Measurements from ENCODE around the gene ITGB5. TPM values are rescaled to one million over a fixed set of nuclear protein-coding genes. Genes with fewer than 3 reads are reported as not detected.
A peak's percentile ranks its signal among the peaks of the same experiment; 100 is the strongest.
"Not testable (repeated sequence)": the region's sequence is repeated elsewhere in the genome, so short reads cannot be mapped to it uniquely, and the experiment has no call there.

ITGB5 gene
- total RNA-seq, 1 experiment from 2014 or later: 129 TPM

DNA sequence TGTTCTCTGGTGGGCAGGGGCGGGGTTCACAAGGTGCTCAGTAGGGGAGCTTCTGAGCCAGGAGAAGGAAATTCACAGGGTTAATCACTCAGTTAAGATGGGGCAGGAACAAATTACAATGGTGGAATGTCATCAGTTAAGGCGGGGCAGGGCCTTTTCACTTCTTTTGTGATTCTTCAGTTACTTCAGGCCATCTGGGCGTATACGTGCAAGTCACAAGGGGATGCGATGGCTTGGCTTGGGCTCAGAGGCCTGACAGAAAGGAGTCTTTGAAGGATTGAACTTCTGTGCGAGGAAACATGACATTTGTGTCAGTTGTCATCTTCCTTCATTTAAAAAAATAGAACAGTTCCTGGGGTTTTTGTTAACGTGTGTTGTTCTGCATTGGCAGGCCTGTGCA lies 129.2 kb downstream of the ITGB5 start:
- DNase-seq (ENCODE audit: low read depth): not testable (repeated sequence)

DNA sequence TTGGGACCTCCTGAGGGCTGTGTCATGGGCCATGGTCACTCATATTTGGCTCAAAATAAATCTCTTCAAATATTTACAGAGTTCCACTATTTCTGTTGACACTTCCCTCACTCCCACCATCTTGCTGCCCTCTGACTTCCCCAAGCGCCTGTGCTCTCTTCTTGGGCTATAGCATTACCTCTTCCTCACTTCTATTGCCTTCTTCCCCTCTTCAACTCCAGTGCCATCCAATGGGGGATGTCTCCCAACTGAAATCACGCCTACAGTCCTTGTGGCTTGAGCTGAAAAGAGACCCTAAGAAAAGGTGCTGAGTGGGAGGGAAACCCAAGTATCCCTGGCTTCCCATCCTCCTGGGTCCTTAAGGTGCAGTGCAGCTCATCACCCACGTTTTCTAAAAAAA lies 135.1 kb downstream of the ITGB5 start:
- DNase-seq (ENCODE audit: low read depth): no peak

DNA sequence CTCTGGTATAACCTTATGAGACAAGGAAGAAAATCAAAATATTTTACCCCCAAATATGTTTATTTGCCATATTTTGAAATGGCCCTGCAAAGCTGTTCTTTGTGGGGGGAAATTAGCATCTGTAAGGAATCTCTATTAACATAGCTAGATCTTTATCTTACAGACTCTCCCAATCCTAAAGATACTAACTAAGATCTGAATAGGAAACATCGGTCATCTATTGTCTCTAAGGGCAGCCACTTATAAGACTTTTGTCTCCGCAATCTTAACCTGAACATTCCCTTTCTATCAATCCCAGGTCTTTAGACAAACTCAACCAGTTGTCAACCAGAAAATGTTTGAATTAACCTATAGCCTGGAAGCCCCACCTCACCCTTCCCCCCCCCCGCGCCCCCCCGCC lies 135.7 kb downstream of the ITGB5 start:
- no peak for DNase-seq (ENCODE audit: low read depth)

DNA sequence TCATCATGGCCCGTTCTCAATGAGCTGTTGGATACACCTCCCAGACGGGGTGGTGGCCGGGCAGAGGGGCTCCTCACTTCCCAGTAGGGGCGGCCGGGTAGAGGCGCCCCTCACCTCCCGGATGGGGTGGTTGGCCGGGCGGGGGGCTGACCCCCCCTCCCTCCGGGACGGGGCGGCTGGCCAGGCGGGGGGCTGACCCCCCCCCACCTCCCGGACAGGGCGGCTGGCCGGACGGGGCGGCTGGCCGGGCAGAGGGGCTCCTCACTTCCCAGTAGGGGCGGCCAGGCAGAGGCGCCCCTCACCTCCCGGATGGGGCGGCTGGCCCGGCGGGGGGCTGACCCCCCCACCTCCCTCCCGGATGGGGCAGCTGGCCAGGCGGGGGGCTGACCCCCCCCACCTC lies 137.3 kb downstream of the ITGB5 start:
- DNase-seq (ENCODE audit: low read depth): not testable (repeated sequence)

DNA sequence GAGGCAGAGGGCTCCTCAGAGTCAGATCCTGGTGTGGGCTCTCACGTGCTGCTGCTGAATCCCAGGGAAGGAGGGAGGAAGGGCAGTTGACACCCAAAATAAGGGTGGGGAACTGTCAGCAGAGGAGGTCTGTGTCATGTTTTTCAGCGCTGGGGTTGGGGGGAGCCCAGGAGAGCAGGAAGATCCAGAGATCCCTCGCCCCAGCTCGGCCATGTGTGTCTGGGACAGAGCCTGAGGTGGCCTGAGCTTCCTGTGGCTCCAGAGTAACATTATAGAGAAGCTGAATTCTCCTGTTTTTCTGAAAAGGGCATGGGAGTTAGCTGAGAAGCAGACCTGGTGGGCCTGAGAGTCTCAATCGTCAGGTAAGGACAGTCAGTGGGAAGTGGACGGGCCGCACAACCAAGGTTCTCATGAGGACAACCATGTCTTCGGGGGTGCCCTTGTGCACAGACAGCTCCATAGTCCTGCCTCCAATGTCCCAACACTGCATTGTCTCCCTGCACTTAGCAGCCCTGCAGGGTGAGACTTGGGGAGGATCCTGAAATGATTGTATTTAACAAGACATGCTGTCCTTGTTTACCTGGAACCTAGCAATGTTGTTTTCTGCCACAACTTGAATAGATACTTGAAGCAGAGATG lies 138.5 kb downstream of the ITGB5 start:
- DNase-seq (ENCODE audit: low read depth): no peak

DNA sequence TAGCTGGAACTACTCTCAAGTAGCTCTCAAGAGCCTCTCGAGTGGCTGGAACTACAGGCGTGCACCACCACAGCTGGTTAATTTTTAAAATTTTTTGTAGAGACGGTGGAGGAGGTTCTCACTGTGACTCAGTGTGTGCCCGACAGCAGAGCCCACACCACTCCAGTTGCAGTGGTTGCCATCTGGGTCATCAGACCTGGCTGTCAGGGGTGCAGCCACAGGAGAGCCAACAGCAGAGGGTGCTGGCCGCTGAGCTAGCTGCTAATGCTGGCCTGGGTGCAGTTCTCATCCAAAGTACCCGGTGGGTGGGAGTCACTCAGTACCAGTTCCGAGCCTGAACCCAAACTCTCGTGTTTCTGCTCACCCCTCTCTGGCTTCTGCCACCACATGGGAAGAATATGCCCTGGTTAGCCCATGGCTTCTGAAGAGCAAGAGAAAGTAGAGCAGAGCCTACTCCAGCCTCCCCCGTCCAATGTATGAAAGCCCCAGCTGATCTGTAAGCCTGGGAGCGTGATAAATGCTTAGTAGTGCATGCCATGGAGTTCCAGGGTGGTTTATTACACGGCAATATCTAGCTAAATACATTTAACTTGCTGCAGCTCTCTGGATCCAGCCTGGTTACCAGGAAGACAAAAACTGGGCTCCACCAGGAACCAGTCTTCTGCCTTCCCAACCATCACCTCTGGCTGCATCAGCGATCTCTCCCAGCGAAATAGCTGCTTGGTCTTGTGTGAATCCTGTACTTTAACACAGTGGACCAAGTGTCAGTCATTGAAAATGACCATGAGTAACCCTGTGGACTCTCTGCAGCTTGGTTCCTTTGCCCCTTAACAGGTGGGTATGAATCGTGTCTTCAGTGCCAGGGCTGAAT lies 139.8 kb downstream of the ITGB5 start:
- DNase-seq (ENCODE audit: low read depth): no peak

DNA sequence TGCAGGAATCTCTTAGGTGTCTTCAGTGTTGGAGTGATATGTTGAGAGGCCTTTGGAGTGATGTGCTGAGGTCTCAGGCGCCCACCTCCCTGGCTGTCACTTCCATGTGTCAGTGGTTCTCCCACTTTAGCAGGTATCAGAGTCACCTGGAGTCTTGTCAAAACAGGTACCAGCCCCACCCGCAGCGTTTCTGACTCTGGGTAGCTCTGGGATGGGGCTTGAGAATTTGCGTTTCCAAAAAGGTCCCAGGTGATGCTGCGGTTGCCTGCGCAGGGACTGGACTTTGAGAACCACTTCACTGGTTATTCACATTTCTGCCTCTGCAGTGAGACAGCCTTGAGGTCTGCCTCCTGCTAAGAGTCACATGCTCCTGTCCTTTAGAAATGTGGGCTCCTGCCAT lies 141.4 kb downstream of the ITGB5 start:
- DNase-seq (ENCODE audit: low read depth): no peak

DNA sequence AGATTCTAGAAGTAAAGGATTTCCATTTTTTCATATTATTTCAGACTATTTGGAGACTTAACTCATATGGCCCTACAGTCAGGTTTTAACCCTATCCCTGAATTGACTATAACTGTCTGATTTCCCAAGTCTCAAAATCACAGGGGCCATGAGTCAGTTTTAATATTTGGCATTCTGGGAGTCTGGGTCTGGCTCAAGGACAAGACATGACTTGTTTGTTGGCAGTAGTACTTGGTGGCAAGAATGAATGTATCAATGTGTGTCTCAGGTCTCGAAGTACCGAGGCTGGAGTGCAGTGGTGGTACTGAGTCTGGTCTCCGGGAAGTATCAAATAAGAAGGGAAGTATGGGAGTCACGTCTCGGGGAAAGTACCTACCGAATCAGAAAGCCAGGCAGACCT lies 146.1 kb downstream of the ITGB5 start:
- no peak for DNase-seq (ENCODE audit: low read depth)

DNA sequence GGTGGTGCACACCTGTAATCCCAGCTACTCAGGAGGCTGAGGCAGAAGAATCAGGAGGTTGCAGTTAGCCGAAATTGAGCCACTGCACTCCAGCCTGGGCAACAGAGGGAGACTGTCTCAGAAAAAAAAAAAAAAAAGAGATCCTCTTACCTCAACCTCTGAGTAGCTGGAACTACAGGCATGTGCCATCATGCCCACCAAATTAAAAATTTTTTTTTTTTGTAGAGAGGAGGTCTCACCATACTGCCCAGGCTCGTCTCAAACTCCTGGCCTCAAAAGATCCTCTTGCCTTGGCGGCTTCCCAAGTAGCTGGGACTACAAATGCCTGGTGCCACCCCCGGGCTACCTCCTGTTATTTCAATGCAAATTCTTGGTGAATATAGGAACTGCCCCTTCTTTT lies 155.4 kb downstream of the ITGB5 start:
- no peak for DNase-seq (ENCODE audit: low read depth)

DNA sequence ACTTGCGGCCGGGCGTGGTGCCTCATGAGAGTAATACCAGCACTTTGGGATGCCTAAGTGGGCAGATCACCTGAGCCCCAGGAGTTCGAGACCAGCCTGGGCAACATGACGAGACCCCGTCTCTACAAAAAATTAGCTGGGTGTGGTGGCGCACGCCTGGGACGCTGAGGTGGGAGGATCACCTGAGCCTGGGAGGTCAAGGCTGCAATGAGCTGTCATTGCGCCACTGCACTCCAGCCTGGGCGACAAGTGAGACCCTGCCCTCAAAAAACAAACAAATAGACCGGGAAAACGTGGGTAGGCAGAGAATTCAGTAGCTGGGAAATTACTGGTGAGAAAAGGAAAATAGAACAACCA lies 156.2 kb downstream of the ITGB5 start:
- DNase-seq (ENCODE audit: low read depth): no peak

DNA sequence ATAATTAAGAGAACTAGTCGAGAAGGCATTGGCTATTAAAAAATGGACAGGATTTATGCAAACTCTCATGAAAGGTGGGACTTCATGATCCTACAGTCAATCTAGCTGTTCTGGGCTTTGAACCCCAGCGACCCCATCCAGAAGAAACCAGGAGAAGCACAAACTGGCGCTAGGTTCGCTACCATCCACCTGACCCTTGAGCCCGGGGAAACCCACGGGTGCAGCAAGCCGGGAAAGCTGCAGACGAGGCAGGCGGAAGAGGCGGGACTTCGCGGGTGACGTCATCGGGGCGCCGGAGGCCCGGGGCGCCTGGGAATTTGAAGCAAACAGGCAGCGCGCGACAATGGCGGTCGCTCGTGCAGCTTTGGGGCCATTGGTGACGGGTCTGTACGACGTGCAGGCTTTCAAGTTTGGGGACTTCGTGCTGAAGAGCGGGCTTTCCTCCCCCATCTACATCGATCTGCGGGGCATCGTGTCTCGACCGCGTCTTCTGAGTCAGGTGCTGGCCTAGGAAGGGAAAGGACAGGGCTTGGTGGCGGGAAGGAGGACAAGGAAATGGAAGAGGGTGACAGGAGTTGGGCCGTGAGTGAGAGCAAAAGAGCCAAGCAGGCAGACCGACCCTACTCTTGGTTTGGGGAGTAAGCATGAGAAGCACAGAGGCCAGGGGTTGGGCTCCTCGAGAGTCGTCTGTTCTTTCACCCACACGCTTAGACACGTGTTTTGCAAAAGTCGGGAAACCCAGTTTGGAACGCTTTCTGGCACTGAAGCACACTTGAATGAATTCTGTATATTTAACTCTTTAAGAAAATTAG lies 156.8 kb downstream of the ITGB5 start, which contains the start of gene UMPS:
Gene UMPS, plus strand, starts transcription at position 324 of the 812 bp plus-strand sequence. Its CDS starts 20 bp downstream, at position 344.
- DNase-seq (ENCODE audit: low read depth): peak; percentile 91

DNA sequence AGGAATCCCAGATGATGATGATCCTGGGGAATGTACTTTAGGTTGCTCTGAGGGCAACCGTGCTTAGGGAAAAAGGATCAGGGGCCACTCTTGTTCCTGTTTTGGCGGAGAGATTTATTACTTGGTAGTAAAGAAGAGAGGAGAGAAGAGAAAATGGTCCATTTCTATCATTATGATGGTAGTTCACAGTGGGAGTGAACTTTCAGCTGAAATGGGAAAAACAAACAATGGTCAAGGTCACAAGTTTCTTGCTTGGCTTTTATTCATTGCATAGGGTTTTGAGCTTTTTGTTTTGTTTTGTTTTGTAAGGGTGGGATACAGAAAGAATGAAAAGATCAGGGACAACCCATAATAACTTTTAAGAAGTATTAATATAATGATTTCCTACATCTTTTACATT lies 164.6 kb downstream of the ITGB5 start:
- no peak for DNase-seq (ENCODE audit: low read depth)

DNA sequence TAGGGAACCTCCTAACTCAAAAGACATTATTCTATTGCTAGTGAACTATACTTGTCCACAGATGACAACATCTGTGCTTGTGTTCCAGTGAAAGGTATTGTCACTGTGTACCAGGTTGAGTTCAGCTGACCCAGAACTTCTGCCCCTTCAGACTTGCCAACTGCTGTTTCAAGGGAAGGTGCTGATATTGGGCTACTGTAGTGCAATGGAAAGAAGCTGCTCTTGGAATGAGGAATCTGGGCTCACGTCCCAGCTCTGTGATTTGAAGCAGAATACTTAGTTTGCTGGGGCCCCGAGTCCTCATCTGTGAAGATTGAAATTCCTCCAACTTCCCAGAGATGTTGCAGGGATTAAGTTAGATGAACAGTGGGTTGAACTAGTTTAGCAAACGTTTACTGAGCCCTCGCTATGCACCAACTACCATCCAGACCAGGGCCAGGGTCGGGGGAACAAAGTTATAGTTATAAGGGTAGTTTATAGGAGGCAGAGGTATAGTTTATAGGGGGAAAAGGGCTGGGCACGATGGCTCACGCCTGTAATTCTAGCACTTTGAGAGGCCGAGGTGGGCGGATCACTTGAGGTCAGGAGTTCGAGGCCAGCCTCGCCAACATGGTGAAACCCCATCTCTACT lies 172.8 kb downstream of the ITGB5 start:
- DNase-seq (ENCODE audit: low read depth): no peak

Other genes starting within 250 kb of the ITGB5 start
- 87.9 and 94.6 TPM in 2 replicates for gene UMPS, start 156.9 kb downstream of the ITGB5 start, total RNA-seq (2014; rRNA removed; shearing (Covaris generic))
- gene MUC13, start 47.4 kb upstream of the ITGB5 start, total RNA-seq (2014; rRNA removed; shearing (Covaris generic)): 0.11 TPM in 1 of 2 replicates, not detected in the other
- gene HEG1, start 168.6 kb upstream of the ITGB5 start, total RNA-seq (2014; rRNA removed; shearing (Covaris generic)): 14.9 and 17.1 TPM in 2 replicates

Measured in Daoy (cell line).